Lower leg skin (tissue), 4 donors: ENCODE results near the gene SLC16A3. TPM values are rescaled to one million over a fixed set of nuclear protein-coding genes. Genes with fewer than 3 reads are reported as not detected.

Source experiments
- DNase-seq, 2 donors: peaks; one replicate each; pipeline ENCODE4 v3.0.0-alpha.2; 2019; ENCODE audit warnings: low spot score in 2 of 2
- H3K4me3 ChIP-seq: fragments of 200-600 bp; sonication (generic); 2 replicates; pipeline ENCODE4 v1.5.1; 2017; ENCODE audit warnings: mild to moderate bottlenecking, low read depth; ENCODE audit not compliant: poor library complexity, severe bottlenecking
- CTCF ChIP-seq, 3 donors: fragments of 450-650 bp; IDR thresholded peaks; one replicate each; pipeline ENCODE4 v1.5.1; 2016; ENCODE audit warnings: antibody characterized with exemption in 3 of 3, mild to moderate bottlenecking in 3 of 3, moderate library complexity in 2 of 3
- POLR2A ChIP-seq, 2 donors: fragments of 450-650 bp; IDR thresholded peaks; one replicate each; pipeline ENCODE4 v1.6.1; 2016 to 2017; ENCODE audit warnings: antibody characterized with exemption in 2 of 2, mild to moderate bottlenecking in 1 of 2, moderate library complexity in 1 of 2
- WGBS, 2 donors: methylation state at CpG; one replicate each; pipeline ENCODE4 v1.1.5; 2018; 5-methylcytosine and 5-hydroxymethylcytosine counted together
- intact Hi-C: fragments of 100-400 bp; cut with DNase I; formaldehyde crosslinking; loops from one replicate; pipeline ENCODE4 v1.15.0; 2023; ENCODE audit warnings: low total_unique reads
- total RNA-seq, 4 donors: library from RNA; depleted of rRNA; stranded (reverse); fragments of >200 nt; gene quantifications; one replicate each; pipeline ENCODE4 v1.1.0, GENCODE V29; 2016

The SLC16A3 gene
- total RNA-seq, 4 donors from 2014 or later = 10.0 to 18.5 (median 15.2) TPM

- WGBS, 2 donors = 84% methylated on average over 12 of the region's 12 CpGs
- TF ChIP-seq CTCF (IDR thresholded peaks at IDR 0.05) = no peak
- no peak for TF ChIP-seq POLR2A (IDR thresholded peaks at IDR 0.05)
- intact Hi-C loops = no loop called here
- DNase-seq = no peak
- H3K4me3 ChIP-seq = no peak overlapping the region
Measured at GRCh38 chr17:82270651-82271050, 41.8 kb downstream of the SLC16A3 start.

- no peak overlapping the region for H3K4me3 ChIP-seq
- 81 to 91% methylated on average over 6 of the region's 6 CpGs for WGBS, 2 donors
- TF ChIP-seq POLR2A (IDR thresholded peaks at IDR 0.05) (no peak), CTCF (IDR thresholded peaks at IDR 0.05) (no peak)
- no peak for DNase-seq
- intact Hi-C loops = no loop called here
Measured at GRCh38 chr17:82271401-82271800, 42.6 kb downstream of the SLC16A3 start.

GRCh38 chr17:82272495-82273326 is 43.9 kb downstream of the SLC16A3 start:
- DNase-seq = peak in 1 of 2 donors; percentile 90
- intact Hi-C loops = no loop called here
- H3K4me3 ChIP-seq = peak overlapping the region; percentile 97
- TF ChIP-seq POLR2A (IDR thresholded peaks at IDR 0.05) (no peak), CTCF (IDR thresholded peaks at IDR 0.05) (no peak)
- 1 to 2% methylated on average over 18 to 30 of the region's 57 CpGs for WGBS, 2 donors

- intact Hi-C loops = no loop called here
- peak; percentile 87 to 98 for DNase-seq
- WGBS, 2 donors = 4 to 6% methylated on average over 56 to 61 of the region's 80 CpGs
- H3K4me3 ChIP-seq = peak within 1 kb of the TSS; percentile 97
- TF ChIP-seq CTCF (IDR thresholded peaks at IDR 0.05) = no peak
- peak in 1 of 2 donors; percentile 30 for TF ChIP-seq POLR2A (IDR thresholded peaks at IDR 0.05)
Measured at GRCh38 chr17:82273327-82274133, 44.7 kb downstream of the SLC16A3 start, which contains the start of gene CSNK1D. CSNK1D (minus strand) TSS chr17:82273700; CDS start chr17:82273381, 319 bp downstream.

GRCh38 chr17:82274134-82275020 is 45.5 kb downstream of the SLC16A3 start:
- no peak for DNase-seq
- intact Hi-C loops = no loop called here
- no peak overlapping the region for H3K4me3 ChIP-seq
- 77% methylated on average over 21 to 27 of the region's 27 CpGs for WGBS, 2 donors
- TF ChIP-seq POLR2A (IDR thresholded peaks at IDR 0.05) = no peak
- no peak for TF ChIP-seq CTCF (IDR thresholded peaks at IDR 0.05)
